Endothelial cell of umbilical vein (primary cell): ENCODE measurements around the gene RANBP17. TPM values are rescaled to one million over a fixed set of nuclear protein-coding genes. Genes with fewer than 3 reads are reported as not detected.

Experiments
- BruUV-seq: library from RNA; stranded (reverse); fragments of 400-500 nt; replicated peaks from 2 replicates; lab custom pipeline; 2021; lab: Mats Ljungman, UMichigan
- CTCF ChIA-PET: fragments of 300-600, 350-600 bp; sonication (Branson Sonifier 250); formaldehyde crosslinking; loops from one replicate; lab custom pipeline; 2021; ENCODE audit warnings: antibody characterized with exemption, inconsistent platforms; lab: Charles Lee
- POLR2A ChIA-PET: fragments of 300-600, 350-600 bp; sonication (Branson Sonifier 250); formaldehyde crosslinking; loops from one replicate; lab custom pipeline; 2021; ENCODE audit warnings: antibody characterized with exemption, inconsistent platforms; lab: Charles Lee
- DNase-seq: peaks from one replicate; pipeline ENCODE4 v3.0.0-alpha.2; 2011; ENCODE audit warnings: low read depth, low spot score
- FAIRE-seq: peaks from 2 replicates; lab custom pipeline; 2011; peaks lifted over from hg19 to GRCh38; lab: Jason Lieb, UNC
- H2AFZ ChIP-seq: 2 replicates; pipeline ENCODE4 v1.6.0; 2012; ENCODE audit warnings: low read depth, low read length, control low read depth, inconsistent platforms
- H3K27ac ChIP-seq: 2 replicates; pipeline ENCODE4 v1.5.1; 2011; ENCODE audit warnings: low read depth, mild to moderate bottlenecking, control low read depth, low read length, moderate library complexity; ENCODE audit not compliant: insufficient read depth
- H3K27me3 ChIP-seq, 2 experiments: 2 replicates each; pipeline versions ENCODE4 v1.6.0 to v1.6.1; 2011; ENCODE audit warnings: low read length in 2 of 2, mixed read lengths in 1 of 2; ENCODE audit not compliant: control insufficient read depth in 2 of 2, insufficient read depth in 2 of 2
- H3K36me3 ChIP-seq, 2 experiments: 2 replicates in 1 of 2; 3 replicates in 1 of 2; pipeline ENCODE4 v1.5.1; 2011; ENCODE audit warnings: low read length in 2 of 2, mild to moderate bottlenecking in 1 of 2, moderate library complexity in 1 of 2; ENCODE audit not compliant: control insufficient read depth in 2 of 2, insufficient read depth in 2 of 2; ENCODE audit errors: extremely low read depth in 1 of 2
- H3K4me1 ChIP-seq: 3 replicates; pipeline ENCODE4 v1.5.1; 2011; ENCODE audit warnings: mild to moderate bottlenecking, low read length; ENCODE audit not compliant: control insufficient read depth, insufficient read depth; ENCODE audit errors: extremely low read depth
- H3K4me2 ChIP-seq: 2 replicates; pipeline ENCODE4 v1.6.1; 2011; ENCODE audit warnings: low read length, control low read depth, mixed read lengths; ENCODE audit not compliant: insufficient read depth
- H3K4me3 ChIP-seq, 3 experiments: fragments of 200-600 bp in 1 of 3; sonication (generic), shearing (Covaris generic) in 1 of 3; replicated peaks in 1 of 3; 2 replicates each; pipeline ENCODE4 v1.5.1; 2011 to 2016; ENCODE audit warnings: control low read depth in 3 of 3, low read length in 3 of 3, mild to moderate bottlenecking in 2 of 3, inconsistent platforms in 1 of 3, low read depth in 1 of 3, moderate library complexity in 1 of 3; ENCODE audit not compliant: insufficient read depth in 1 of 3
- H3K79me2 ChIP-seq: 2 replicates; pipeline ENCODE4 v1.6.0; 2012; ENCODE audit warnings: low read length, inconsistent platforms; ENCODE audit not compliant: control insufficient read depth, insufficient read depth
- H3K9ac ChIP-seq: replicated peaks from 2 replicates; pipeline ENCODE3; 2011; ENCODE audit warnings: low read length, control low read depth; ENCODE audit not compliant: insufficient read depth; ENCODE audit errors: extremely low read depth
- H3K9me1 ChIP-seq: replicated peaks from 3 replicates; pipeline ENCODE4 v1.6.0; 2011; ENCODE audit warnings: mild to moderate bottlenecking, low read length; ENCODE audit not compliant: control insufficient read depth, insufficient read depth; ENCODE audit errors: extremely low read depth
- H3K9me3 ChIP-seq: replicated peaks from 2 replicates; pipeline ENCODE4 v1.5.1; 2012; ENCODE audit warnings: low read length, inconsistent platforms; ENCODE audit not compliant: control insufficient read depth, insufficient read depth
- H4K20me1 ChIP-seq: replicated peaks from 2 replicates; pipeline ENCODE3; 2011; ENCODE audit warnings: mild to moderate bottlenecking, low read length; ENCODE audit not compliant: control insufficient read depth, insufficient read depth; ENCODE audit errors: extremely low read depth
- CTCF ChIP-seq, 2 donors: IDR thresholded peaks; 1 replicate in 1 of 2; 2 replicates in 1 of 2; pipeline ENCODE4 v1.5.1; 2011; ENCODE audit warnings: low read length in 2 of 2, mild to moderate bottlenecking in 2 of 2, moderate library complexity in 2 of 2, control low read depth in 1 of 2, inconsistent platforms in 1 of 2, low read depth in 1 of 2; ENCODE audit not compliant: insufficient read depth in 1 of 2; ENCODE audit errors: extremely low read depth in 1 of 2
- EZH2 ChIP-seq: IDR thresholded peaks from 2 replicates; pipeline ENCODE4 v1.6.1; 2012; ENCODE audit warnings: borderline replicate concordance, low read depth, mild to moderate bottlenecking, moderate library complexity, low read length, inconsistent platforms; ENCODE audit not compliant: severe bottlenecking
- FOS ChIP-seq: IDR thresholded peaks from 2 replicates; pipeline ENCODE4 v1.6.1; 2011; ENCODE audit warnings: mild to moderate bottlenecking, low read length, moderate library complexity, borderline replicate concordance; ENCODE audit not compliant: insufficient read depth
- GATA2 ChIP-seq: IDR thresholded peaks from 2 replicates; pipeline ENCODE4 v1.7.0; 2011; ENCODE audit warnings: low read depth, mild to moderate bottlenecking, moderate library complexity, mixed read lengths, low read length; ENCODE audit not compliant: insufficient read length, insufficient read depth
- JUN ChIP-seq: IDR thresholded peaks from 2 replicates; pipeline ENCODE4 v1.6.1; 2011; ENCODE audit warnings: borderline replicate concordance, low read depth; ENCODE audit not compliant: insufficient read length, insufficient read depth
- MAX ChIP-seq: IDR thresholded peaks from 2 replicates; pipeline ENCODE4 v1.6.1; 2011; ENCODE audit not compliant: insufficient read depth, insufficient read length
- MYC ChIP-seq: IDR thresholded peaks from one replicate; pipeline ENCODE4 v1.6.1; 2011; ENCODE audit warnings: mild to moderate bottlenecking, low read depth, low read length
- POLR2A ChIP-seq: IDR thresholded peaks from 2 replicates; pipeline ENCODE4 v1.6.1; 2012; ENCODE audit warnings: low read depth, mild to moderate bottlenecking, control low read depth, low read length
- POLR2AphosphoS5 ChIP-seq: IDR thresholded peaks from 2 replicates; pipeline ENCODE4 v1.6.1; 2012; ENCODE audit warnings: low read depth, mild to moderate bottlenecking, control low read depth, low read length, moderate library complexity; ENCODE audit not compliant: insufficient read depth
- dilution Hi-C: fragments of 300-500 bp; cut with MboI; formaldehyde crosslinking; loops from one replicate; pipeline ENCODE4 v1.15.0; 2019; ENCODE audit warnings: low sequenced_read_pairs; ENCODE audit not compliant: extremely low pct_ligation_motif_present
- intact Hi-C: fragments of 100-400 bp; cut with micrococcal nuclease; formaldehyde crosslinking; loops from one replicate; pipeline ENCODE4 v1.10.0; 2022
- polyA plus RNA-seq, 4 experiments: library from polyadenylated mRNA; depleted of rRNA in 3 of 4; stranded (reverse) in 3 of 4; unstranded in 1 of 4; fragments of >200 nt; gene quantifications; 2 replicates each; pipeline versions ENCODE4 v1.2.1 to v1.2.3, GENCODE V29; 2011 to 2012; ENCODE audit warnings: missing spikeins in 1 of 4
- total RNA-seq: library from RNA; stranded (reverse); gene quantifications from 2 replicates; pipeline ENCODE4 v1.2.3, GENCODE V29; 2021

The RANBP17 gene
- total and polyA plus RNA-seq, 2 donors (not counting 3 experiments of a cell fraction or from before 2014, with no cell fraction given), result 5.6 to 13.6 TPM

- Histone ChIP-seq H3K9ac (no peak overlapping the region), H3K27me3 (no peaks in the 10 kb centered on the region), H3K4me1 (no peaks in the 10 kb centered on the region), H3K27ac (no peak overlapping the region), H3K4me2 (no peak overlapping the region), H3K36me3 (no peaks in the 10 kb centered on the region), H2AFZ (no peak overlapping the region), H3K79me2 (no peaks in the 10 kb centered on the region), H3K9me1 (no peaks in the 10 kb centered on the region), H3K9me3 (no peaks in the 10 kb centered on the region), H3K4me3 (no peak overlapping the region), H4K20me1 (no peaks in the 10 kb centered on the region)
- intact Hi-C loops (no loop called here), dilution Hi-C loops (no loop called here)
- ChIA-PET POLR2A (no interaction called here), CTCF (no interaction called here)
- BruUV-seq, result no TSS peak
- DNase-seq, result no peak
- TF ChIP-seq GATA2 (no peak), EZH2 (no peak), CTCF (IDR thresholded peaks at IDR 0.05; ENCODE audit: extremely low read depth in 1 of 2, insufficient read depth in 1 of 2, low read depth in 1 of 2, low read length in 2 of 2) (no peak), POLR2AphosphoS5 (no peak), MYC (no peak)
- no peak for FAIRE-seq
Observed at GRCh38 chr5:171029401-171029800, 167.6 kb downstream of the RANBP17 start.

GRCh38 chr5:171031977-171032376 lies 170.2 kb downstream of the RANBP17 start:
- no TSS peak for BruUV-seq
- no peak overlapping the region for H2AFZ ChIP-seq
- H3K4me2 ChIP-seq, result no peak overlapping the region
- intact Hi-C loops, result no loop called here
- ChIA-PET CTCF (interaction anchor here (1.5 kb wide), 1 partner anchor 9 kb away, joined by 4 read pairs; no protein-coding TSS in a partner anchor), POLR2A (no interaction called here)
- no peaks in the 10 kb centered on the region for H3K27me3 ChIP-seq
- H3K9ac ChIP-seq, result no peak overlapping the region
- no peaks in the 10 kb centered on the region for H4K20me1 ChIP-seq
- dilution Hi-C loops, result no loop called here
- H3K9me1 ChIP-seq, result no peaks in the 10 kb centered on the region
- H3K36me3 ChIP-seq, result no peaks in the 10 kb centered on the region
- H3K4me3 ChIP-seq, result no peak overlapping the region
- H3K79me2 ChIP-seq, result no peaks in the 10 kb centered on the region
- no peaks in the 10 kb centered on the region for H3K4me1 ChIP-seq
- DNase-seq (no peak), FAIRE-seq (no peak)
- H3K9me3 ChIP-seq, result no peaks in the 10 kb centered on the region
- H3K27ac ChIP-seq, result no peak overlapping the region
- TF ChIP-seq JUN (no peak), POLR2AphosphoS5 (no peak), POLR2A (no peak), CTCF (IDR thresholded peaks at IDR 0.05; ENCODE audit: extremely low read depth in 1 of 2, insufficient read depth in 1 of 2, low read depth in 1 of 2, low read length in 2 of 2) (no peak), MYC (no peak), GATA2 (no peak), MAX (no peak), EZH2 (no peak), FOS (no peak)
